Dedifferentiated amniotic fluid mesenchymal stem cell (primary cell): ENCODE measurements around the gene CDK5RAP3.

Source experiments
- DNase-seq: peaks from one replicate; pipeline ENCODE4 v3.0.0-alpha.2; 2016; ENCODE audit errors: extremely low spot score

The CDK5RAP3 gene

DNA sequence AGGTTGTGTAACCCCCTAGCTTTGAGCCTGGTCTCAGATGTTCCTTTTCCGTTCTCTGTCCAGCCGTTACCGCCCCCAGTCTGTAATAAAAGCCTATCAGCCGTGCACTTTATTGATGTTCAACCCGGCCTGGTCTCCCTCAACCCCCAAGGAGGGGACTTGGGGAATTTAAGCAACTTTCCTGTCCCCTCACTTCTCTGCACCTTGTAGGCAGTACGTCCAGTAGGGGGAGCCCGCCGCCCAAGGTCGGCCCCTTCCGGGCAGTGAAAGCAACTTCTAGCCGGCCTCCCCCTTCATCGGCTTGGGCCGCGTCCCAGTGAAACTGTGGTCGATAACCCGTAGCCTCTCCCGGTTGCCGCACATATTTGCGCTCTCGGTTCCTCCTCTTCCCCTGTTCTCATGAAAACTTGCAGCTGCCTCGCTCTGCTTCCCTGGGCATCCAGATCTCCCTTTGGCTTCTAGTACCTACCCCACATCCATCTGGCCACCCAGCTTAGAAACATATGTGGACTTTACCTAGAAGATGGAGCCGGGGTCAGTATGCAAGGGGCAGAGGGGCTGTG, 21.6 kb upstream of the CDK5RAP3 start:
- DNase-seq = peak; percentile 65

DNA sequence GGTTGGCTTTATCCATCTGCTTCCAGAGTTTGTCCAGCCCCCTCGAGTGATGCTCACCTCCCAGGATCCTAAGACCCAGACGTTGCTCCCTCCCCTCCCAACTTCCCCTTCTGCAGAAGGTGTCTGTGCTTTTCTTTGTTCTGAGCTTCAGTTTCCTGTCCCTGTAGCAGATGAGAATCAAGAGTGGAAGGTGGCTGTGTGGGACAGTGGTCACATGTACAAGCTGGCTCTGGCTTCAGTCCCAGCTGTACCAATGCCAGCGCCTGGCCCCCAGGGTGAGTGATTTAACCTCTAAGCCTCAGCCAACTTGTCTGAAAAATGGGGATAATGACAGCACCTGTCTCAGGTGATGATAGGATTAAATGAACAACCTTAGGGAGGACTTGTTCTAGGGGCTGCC, 21.0 kb upstream of the CDK5RAP3 start:
- DNase-seq = no peak

DNA sequence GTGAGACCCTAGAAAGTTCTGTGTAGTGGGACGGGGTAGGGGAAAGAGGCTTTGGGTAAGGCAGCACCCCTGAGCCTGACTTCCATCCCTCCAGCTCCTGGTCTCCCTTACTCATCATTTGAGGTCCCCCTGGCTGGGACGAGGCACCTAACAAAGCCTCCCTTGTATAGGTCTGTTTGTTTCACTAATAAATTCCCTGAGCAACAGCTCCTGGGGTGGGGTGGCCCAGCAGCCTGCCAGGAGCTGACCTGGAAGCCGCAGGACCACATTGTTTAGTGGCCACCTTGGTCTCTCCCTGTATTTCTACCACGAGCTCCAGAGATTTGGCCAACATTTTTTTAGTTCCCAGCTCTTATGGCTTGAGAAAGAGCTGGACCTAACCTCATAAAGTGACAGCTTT, 20.5 kb upstream of the CDK5RAP3 start:
- no peak for DNase-seq

DNA sequence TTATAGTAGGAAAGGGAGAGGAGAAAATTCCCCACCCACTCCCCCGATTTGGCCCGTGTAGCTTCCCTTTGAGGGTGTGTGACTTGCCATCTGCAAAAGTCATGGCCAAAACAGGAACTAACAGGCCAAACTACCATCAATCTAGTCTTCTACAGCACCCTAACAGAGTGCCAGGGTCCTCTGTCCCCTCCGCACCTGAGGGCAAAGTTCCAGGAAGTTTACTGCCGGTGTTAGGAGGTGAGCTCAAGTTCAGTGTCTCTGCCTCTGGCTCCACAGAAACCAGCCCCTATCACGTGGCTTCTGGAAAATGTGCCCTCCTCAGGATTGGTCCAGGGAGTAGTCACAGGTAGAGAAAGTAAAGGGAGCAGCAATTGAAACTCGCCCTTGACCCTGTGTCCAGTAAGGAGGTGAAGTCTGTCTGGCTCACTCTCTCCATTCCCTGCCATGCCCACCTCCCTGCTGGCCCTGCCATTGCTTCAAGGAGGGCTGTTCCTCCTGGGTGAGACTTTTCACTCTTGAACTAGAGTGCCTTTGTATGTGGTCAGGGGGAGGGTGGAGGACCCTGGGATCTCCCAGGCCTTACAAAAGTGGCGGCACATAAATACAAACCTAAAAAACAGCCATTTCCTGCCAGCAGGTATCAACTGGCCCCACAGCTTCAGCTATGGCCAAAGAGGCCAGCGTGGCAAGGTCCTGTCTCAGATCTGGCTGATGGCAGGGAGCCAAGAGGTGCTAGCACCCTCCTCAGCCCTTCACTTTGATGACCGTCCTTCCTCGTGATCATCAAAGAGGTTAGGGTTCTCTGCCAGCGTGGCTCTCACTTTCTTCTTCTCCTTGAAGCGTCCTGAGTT, 18.5 kb upstream of the CDK5RAP3 start:
- no peak for DNase-seq

DNA sequence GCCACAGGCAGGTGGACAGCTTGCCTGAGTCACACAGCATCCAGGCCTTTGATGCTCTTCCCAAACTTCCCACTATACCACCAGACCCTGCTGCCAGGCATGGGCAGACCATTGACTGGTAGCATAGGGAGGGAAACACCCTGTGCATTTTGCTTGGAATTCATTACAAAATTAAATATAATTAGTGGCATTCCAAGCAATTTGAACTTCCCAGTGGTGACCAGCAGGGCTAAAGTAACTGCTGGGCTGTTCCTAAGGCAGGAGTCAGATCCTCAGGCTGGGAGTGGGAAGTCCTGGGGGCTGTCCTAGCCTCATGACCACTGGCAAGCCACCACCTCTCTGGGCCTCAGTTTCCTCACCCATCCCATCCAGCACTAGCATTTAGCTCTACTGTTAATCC, 17.0 kb upstream of the CDK5RAP3 start:
- no peak for DNase-seq

DNA sequence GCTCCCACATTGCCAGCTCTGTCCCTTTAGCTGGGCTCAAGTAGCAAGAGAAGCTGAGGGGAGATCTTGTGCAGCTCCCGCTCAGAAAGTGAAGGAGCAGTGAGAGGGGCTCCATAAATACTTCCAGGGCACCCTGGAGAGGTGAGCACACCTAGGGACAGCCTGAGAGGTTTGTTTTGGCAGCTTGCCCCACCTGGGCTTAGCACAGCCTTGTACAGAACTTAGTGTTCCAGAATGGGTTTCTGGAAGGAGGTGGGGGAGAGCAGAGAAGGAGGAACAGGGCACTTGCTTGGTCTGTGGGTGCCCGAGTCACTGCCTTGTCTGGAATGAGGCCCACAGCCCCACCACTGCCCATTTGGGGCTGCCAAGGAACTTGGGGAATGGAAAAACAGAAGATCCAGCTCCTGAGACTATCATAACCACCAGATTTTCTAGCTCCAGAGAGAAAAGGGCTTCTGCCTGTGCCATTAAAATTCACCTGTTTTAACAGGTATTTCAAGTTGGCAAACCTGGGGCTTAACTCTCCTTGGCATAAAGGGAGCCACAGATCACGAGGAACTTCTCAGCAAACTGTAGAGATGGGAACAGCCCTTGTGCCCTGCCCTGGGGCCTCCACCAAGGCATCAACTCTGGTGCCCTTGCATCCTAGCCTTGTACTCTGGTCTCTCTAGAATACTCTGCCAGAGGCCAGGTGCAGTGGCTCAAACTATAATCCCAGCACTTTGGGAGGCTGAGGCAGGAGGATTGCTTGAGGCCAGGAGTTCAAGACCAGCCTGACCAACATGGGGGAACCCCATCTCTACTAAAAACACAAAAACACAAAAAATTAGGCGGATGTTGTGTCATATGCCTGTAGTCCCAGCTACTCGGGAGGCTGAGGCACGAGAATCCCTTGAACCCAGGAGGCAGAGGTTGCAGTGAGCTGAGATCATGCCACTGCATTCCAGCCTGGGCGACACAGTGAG, 15.1 kb upstream of the CDK5RAP3 start:
- DNase-seq = no peak

DNA sequence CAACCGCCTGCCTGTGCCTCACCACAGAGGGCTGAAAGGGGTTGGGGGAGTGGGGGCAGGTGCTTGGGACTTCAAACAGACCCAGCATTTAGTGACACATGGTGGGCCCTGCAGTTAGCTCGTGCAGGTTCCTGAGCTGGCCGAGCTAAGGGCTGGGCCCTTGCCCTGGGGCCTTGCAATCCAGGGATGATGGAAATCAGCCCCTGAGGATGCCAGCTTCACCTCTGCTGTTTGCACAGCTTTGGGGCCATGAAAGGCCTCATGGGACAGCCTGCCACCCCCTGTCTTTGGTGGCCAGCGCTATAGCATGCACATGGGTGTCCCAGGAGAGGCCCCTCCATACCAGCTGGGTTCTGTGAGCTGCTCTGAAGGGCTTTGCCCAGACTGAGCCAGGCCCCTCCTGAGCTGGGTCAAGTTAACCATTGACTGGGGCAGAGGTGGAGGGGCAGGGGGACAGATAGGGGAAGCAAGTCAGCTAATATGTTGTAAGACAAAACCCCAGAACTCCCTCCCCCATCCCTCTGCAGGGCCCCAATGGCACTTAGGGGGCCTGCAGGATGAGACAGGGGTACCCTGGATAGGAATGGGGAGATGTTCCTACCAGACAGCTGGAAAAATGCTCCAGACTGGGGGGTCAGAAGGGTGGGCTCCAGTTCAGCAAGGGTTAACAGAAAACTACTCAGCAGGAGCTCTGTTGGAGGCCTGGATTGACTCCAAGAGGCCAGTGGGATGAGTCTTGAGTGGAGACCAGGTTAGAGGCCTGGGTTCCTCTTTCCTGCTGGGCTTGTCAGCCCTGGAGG, 13.9 kb upstream of the CDK5RAP3 start:
- no peak for DNase-seq

DNA sequence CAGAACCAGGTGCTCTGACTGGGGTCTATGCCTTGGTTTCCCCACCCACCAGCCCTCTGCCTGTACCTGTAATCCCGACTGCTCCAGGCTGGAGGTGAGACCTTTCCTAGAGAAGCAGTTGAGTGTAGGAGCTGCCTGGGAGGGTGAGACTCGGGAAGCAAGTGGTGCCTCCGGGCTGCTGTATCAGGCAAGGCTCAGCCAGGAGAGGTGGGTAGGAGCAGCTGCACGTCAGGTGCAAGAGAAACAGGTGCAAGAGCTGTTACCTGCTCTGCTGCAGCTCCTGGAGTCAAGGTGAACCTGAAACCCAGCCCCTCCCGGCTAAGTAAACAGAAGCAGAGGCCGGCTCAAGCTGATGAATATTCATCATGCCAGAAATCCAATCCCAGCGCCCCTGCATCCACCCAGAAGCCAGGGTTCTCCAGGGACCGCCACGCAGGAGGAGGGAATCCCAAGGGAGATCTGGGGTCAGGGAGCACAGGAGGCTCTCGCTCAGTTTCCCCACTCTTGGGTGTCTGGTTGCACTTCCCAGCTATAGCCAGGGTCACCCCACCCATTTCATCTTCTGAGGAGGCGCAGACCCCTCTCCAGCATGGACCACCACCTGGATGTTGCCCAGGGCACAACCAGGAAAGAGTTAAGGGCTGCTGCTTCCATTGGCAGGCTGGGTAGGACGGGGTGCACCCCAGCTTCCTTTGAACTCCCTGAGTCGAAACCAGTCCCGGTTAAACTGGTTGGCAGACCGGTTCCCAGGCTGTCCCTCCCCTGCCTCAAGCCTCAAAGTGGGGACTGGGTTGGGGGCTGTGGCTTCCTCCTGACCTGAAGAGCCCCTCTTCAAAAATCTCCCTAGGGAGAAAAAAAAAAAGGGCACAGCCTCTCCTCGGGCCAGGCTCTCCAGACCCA, 13.1 kb upstream of the CDK5RAP3 start, which contains the start of gene PRR15L:
TSS of gene PRR15L (minus strand) at position 293 of the 900 bp plus-strand sequence. CDS start 4,649 bp downstream, outside the sequence.
- no peak for DNase-seq

DNA sequence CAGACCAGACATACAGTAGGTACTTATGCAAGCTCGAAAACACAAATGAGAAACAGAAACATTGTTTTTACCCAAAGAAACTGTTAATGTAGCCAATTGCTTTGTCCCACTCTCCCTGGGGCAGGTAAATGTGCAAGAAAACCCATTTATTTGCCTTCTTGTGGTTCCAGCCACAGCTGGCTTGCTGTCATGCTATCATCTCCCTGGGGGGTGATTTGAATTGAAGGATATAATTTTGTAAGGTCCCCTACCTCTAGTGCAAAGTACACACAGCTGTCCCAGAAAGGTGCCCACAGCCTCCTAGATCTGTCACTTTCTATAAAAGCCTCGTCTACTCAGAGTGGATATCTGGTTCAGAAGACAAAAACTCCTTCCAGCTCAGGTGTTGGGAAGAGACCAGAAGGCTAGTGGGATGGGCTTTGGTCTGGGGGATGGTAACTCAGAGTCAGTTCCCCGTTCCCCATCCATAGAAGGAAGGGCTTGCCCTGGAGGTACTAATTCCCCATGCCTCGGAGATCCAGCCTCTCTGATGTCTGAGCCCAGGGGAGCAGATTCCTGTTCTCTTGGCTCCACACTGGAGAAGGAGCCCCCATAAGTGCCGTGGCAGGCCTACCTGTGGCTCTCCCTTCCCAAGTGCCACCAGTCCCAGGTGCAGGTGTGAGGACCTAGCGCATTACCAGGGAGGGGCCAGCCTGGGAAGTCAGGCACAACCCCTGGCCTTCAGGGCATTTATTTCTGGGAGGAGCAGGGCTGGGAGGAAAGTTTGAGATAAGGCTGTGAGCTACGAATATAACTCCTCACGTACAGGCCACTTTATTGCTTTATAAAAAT, 10.9 kb upstream of the CDK5RAP3 start:
- DNase-seq = no peak

DNA sequence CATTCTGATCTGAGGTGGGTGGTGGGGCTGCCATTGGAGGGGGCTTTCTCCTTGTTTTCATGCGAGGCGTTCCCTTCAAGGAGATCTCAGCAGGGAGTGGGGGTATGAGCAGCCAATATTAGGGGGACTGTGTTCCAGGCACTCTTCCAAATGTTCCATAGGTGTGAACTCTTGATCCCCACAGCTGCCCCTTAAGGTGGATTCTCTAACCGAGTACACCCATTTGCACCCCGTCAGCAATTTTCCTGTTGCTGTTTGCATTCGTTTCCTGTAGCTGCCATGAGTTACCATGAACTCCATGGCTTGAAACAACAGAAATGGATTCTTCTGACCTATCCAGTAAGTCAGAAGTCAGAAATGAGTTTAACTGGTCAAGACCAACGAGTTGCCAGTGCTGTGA, 9.5 kb upstream of the CDK5RAP3 start:
- DNase-seq = no peak

DNA sequence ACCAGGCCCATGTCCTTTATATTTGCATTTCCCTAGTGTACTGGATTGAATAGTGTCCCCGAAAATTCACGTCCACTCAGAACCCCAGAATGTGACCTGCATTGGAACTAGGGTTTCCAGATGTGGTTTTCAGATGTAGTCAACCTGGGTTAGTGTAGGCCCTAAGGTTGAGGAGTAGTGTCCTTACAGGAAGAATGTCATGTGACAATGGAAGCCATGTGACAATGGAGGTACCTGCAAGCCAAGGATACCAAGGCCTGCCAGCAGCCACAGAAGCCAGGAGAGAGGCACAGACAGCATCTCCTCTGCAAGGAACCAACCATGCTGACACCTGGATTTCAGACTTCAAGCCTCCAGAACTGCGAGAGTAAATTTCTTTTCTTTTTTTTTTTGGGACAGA, 8.0 kb upstream of the CDK5RAP3 start:
- DNase-seq = no peak

DNA sequence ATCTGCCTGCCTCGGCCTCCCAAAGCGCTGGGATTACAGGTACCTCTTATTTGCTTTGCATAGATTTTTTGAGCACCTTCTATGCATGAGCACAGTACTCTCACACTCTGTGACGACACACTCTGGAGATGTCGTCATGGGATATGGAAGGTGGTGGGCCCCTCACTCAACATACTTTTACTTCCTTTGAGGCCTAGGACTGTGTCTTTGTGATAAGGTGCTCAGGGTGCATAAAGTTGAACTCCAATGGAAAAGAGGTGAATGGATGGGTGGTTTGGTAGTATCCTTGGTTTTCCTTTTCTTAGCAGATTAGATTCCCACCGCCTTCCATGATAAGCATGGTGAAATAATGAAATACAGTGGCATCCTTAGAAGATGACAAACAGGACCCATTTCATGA, 6.1 kb upstream of the CDK5RAP3 start:
- no peak for DNase-seq

DNA sequence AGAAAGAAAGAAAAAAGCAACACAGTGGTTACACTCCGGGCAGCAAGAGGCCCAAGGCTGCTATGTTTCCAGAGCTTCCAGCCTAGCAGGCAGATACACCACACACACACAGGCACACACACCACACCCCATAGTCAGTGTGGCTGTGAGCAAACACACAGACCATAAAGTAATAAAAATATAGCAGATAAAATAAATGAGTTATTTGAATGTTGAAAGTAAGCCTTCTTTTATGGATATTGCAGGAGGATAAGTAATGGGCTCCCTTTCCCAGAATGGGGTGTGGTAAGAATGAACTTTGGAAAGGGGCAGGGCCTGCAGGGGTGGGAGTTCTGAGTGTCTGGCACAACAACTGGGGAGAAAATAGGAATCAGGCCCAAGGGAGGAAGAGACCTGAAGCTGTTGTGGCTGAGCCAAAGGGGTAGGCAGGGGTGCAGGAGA, 4.8 kb upstream of the CDK5RAP3 start:
- DNase-seq = no peak

DNA sequence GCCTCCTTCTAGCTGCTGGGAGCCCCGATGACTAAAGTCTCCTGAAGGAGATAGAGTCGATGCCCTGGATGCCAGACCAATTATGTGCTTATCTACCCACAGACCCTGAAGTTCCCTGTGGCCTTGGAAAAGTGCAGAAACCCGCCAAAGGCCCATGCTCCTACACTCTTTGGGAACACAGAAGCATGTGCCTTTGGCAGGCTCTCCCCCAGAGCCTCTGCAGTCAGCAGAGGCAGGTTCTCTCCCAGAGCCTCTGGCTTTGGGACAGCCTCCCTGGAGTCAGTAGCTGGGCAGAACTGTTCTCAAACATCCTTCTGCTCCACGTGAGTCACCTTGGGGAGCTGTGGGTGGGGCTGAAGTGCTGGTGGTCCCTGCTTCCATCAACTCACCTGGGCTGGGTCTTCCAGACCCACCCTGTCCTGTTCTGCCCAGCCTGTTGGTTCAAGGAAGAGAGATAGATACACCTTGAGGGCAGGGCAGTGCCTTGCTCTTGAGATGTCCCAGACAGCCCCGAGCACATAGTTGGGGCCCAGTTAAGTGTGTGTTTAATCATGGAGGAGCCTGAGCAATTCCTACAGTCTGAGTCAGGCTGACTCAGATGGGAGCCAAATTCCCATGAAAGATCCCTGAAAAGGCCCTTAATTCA, 3.2 kb upstream of the CDK5RAP3 start:
- DNase-seq = peak; percentile 54

DNA sequence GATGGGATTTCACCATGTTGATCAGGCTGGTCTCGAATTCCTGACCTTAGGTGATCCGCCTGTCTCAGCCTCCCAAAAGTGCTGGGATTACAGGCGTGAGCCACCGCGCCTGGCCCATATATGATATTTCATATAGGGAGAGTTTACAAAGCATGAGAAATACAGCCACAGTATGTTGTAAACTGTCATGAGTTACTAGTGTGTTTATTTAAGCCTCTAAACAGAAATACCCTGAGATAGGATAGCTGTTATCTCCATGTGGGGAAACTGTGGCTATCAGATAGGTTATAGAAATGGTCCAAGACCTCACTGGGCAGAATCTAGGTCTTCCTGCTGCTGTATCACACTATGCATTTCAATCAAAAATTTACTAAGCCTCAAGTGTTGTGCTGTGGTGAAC, 2.1 kb upstream of the CDK5RAP3 start:
- DNase-seq = no peak

DNA sequence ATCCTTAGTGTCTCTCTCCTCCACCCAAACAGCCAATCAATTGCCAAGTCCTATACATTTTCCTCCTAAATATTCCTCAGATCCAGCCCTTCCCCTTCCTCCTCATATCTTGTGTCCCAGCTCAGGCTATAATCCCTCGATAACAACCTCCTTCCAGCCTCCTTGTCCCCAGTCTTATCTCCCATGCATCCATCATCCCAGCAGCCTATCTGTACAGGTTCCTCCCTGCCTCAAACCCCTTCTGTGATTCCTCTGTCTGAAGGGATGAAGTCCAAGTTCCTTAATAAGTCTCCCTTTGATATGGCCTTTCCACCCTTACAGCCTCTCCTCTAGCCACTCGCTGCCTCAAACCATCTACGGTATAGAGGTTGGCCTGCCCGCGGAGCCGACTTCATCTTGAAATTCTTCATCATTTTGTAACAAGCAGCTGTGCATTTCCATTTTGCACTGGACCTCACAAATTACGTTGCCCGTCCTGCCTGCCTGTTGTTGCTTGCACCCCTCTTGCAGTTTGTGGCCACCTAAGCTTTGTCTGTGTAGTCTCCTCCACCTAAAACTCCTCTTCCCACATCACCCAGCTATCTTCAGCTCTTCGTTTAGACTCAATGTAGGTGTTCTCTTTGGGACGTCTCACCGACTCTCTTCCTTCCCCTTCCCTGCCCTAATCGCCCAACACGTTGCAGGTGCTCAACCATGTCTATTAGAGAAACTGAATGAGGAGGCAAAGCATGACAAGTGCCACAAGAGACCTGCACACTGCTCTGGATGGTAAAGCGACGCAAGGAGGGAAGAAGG, 786 bp upstream of the CDK5RAP3 start:
- no peak for DNase-seq

DNA sequence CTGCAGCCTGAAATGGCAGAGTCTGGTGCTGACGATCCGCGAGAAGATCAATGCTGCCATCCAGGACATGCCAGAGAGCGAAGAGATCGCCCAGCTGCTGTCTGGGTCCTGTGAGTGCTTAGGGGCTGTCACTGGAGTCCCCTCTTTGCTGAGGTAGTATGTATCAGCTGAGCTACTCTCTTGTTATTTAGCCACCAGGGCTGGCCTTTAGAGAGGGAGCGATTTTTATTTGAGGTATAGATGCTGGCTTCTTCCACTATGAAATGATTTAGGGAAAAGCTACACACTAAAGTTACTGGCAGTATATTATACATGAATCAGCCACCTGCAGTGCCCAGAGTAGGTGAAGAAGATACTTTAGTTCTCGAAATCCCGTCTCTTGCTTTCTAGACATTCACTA, 2.6 kb downstream of the CDK5RAP3 start:
- no peak for DNase-seq

DNA sequence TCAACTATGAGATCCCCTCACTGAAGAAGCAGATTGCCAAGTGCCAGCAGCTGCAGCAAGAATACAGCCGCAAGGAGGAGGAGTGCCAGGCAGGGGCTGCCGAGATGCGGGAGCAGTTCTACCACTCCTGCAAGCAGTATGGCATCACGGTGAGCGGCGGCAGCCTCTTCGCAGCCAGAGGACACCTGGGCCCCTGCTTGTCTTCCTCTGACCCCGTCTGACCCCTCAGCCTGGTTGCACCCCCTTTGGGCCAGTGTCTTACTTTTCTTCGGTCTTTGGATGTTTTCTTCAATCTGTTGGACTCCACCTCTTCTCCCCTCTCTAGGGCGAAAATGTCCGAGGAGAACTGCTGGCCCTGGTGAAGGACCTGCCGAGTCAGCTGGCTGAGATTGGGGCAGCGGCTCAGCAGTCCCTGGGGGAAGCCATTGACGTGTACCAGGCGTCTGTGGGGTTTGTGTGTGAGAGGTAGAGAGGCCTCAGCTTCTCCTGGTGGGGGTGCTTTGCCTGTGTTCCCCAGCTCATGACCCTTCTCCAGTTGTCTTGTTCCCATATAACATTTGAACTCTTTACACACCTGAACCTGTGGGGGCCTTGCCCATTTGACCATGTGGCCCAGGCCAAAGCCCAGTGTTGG, 4.4 kb downstream of the CDK5RAP3 start:
- no peak for DNase-seq
